ENCODE results near the gene GRIK3.

GRIK3 gene

GRCh38 chr1:36948147-36948546, 86.2 kb downstream of the GRIK3 start:
- POLR2A ChIA-PET = no interaction called here
- Histone ChIP-seq H3K36me3 (ENCODE audit: control insufficient read depth in 4 of 4, insufficient read depth in 4 of 4, low read length in 3 of 4) (no peaks in the 10 kb centered on the region), H3K4me3 (ENCODE audit: control insufficient read depth in 1 of 7, extremely low read depth in 1 of 7, insufficient read depth in 4 of 7, low read depth in 2 of 7, low read length in 6 of 7) (no peak overlapping the region), H3K9me3 (ENCODE audit: control extremely low read depth in 1 of 5, control insufficient read depth in 4 of 5, insufficient read depth in 2 of 5, low read depth in 1 of 5, low read length in 4 of 5) (no peaks in the 10 kb centered on the region), H3K4me1 (ENCODE audit: control extremely low read depth in 1 of 4, control insufficient read depth in 4 of 4, insufficient read depth in 4 of 4, low read length in 3 of 4) (no peaks in the 10 kb centered on the region), H3K27me3 (replicated peaks in 2 of 5; ENCODE audit: control insufficient read depth in 4 of 5, insufficient read depth in 5 of 5, low read length in 4 of 5) (peaks cover 0 to 28% (median 3%) of the 10 kb centered on the region in 5 experiments), H3K27ac (ENCODE audit: insufficient read depth in 1 of 2, low read depth in 1 of 2, low read length in 2 of 2, poor library complexity in 1 of 2, severe bottlenecking in 2 of 2) (no peak overlapping the region)
- DNase-seq = no peak
- CTCF ChIA-PET = no interaction called here
- 55% methylated on average over 1 of the region's 2 CpGs for WGBS (ENCODE audit: insufficient coverage)

- 15% methylated on average over 2 of the region's 2 CpGs for WGBS (ENCODE audit: insufficient coverage)
- no peaks in the 10 kb centered on the region for H3K9me3 ChIP-seq (ENCODE audit: control extremely low read depth in 1 of 5, control insufficient read depth in 4 of 5, insufficient read depth in 2 of 5, low read depth in 1 of 5, low read length in 4 of 5)
- H3K4me3 ChIP-seq (ENCODE audit: control insufficient read depth in 1 of 7, extremely low read depth in 1 of 7, insufficient read depth in 4 of 7, low read depth in 2 of 7, low read length in 6 of 7) = no peak overlapping the region
- no peaks in the 10 kb centered on the region for H3K36me3 ChIP-seq (ENCODE audit: control insufficient read depth in 4 of 4, insufficient read depth in 4 of 4, low read length in 3 of 4)
- ChIA-PET CTCF (no interaction called here), POLR2A (no interaction called here)
- peaks cover 0 to 31% (median 5%) of the 10 kb centered on the region in 5 experiments for H3K27me3 ChIP-seq (replicated peaks in 2 of 5; ENCODE audit: control insufficient read depth in 4 of 5, insufficient read depth in 5 of 5, low read length in 4 of 5)
- H3K27ac ChIP-seq (ENCODE audit: insufficient read depth in 1 of 2, low read depth in 1 of 2, low read length in 2 of 2, poor library complexity in 1 of 2, severe bottlenecking in 2 of 2) = no peak overlapping the region
- DNase-seq = no peak
- H3K4me1 ChIP-seq (ENCODE audit: control extremely low read depth in 1 of 4, control insufficient read depth in 4 of 4, insufficient read depth in 4 of 4, low read length in 3 of 4) = no peaks in the 10 kb centered on the region
Measured at GRCh38 chr1:36947384-36947783, 86.9 kb downstream of the GRIK3 start.

GRCh38 chr1:36944883-36945282, 89.4 kb downstream of the GRIK3 start:
- no peak for DNase-seq
- Histone ChIP-seq H3K27me3 (replicated peaks in 2 of 5; ENCODE audit: control insufficient read depth in 4 of 5, insufficient read depth in 5 of 5, low read length in 4 of 5) (peaks cover 0 to 41% (median 2%) of the 10 kb centered on the region in 5 experiments), H3K9me3 (ENCODE audit: control extremely low read depth in 1 of 5, control insufficient read depth in 4 of 5, insufficient read depth in 2 of 5, low read depth in 1 of 5, low read length in 4 of 5) (no peaks in the 10 kb centered on the region), H3K36me3 (ENCODE audit: control insufficient read depth in 4 of 4, insufficient read depth in 4 of 4, low read length in 3 of 4) (no peaks in the 10 kb centered on the region), H3K4me3 (ENCODE audit: control insufficient read depth in 1 of 7, extremely low read depth in 1 of 7, insufficient read depth in 4 of 7, low read depth in 2 of 7, low read length in 6 of 7) (no peak overlapping the region), H3K4me1 (ENCODE audit: control extremely low read depth in 1 of 4, control insufficient read depth in 4 of 4, insufficient read depth in 4 of 4, low read length in 3 of 4) (no peaks in the 10 kb centered on the region), H3K27ac (ENCODE audit: insufficient read depth in 1 of 2, low read depth in 1 of 2, low read length in 2 of 2, poor library complexity in 1 of 2, severe bottlenecking in 2 of 2) (no peak overlapping the region)
- ChIA-PET CTCF (no interaction called here), POLR2A (no interaction called here)
- 94% methylated on average over 7 of the region's 7 CpGs for WGBS (ENCODE audit: insufficient coverage)

- H3K4me3 ChIP-seq (ENCODE audit: control insufficient read depth in 1 of 7, extremely low read depth in 1 of 7, insufficient read depth in 4 of 7, low read depth in 2 of 7, low read length in 6 of 7) = no peak overlapping the region
- no peaks in the 10 kb centered on the region for H3K36me3 ChIP-seq (ENCODE audit: control insufficient read depth in 4 of 4, insufficient read depth in 4 of 4, low read length in 3 of 4)
- no peaks in the 10 kb centered on the region for H3K4me1 ChIP-seq (ENCODE audit: control extremely low read depth in 1 of 4, control insufficient read depth in 4 of 4, insufficient read depth in 4 of 4, low read length in 3 of 4)
- peaks cover 0 to 59% (median 5%) of the 10 kb centered on the region in 5 experiments for H3K27me3 ChIP-seq (replicated peaks in 2 of 5; ENCODE audit: control insufficient read depth in 4 of 5, insufficient read depth in 5 of 5, low read length in 4 of 5)
- H3K27ac ChIP-seq (ENCODE audit: insufficient read depth in 1 of 2, low read depth in 1 of 2, low read length in 2 of 2, poor library complexity in 1 of 2, severe bottlenecking in 2 of 2) = no peak overlapping the region
- H3K9me3 ChIP-seq (ENCODE audit: control extremely low read depth in 1 of 5, control insufficient read depth in 4 of 5, insufficient read depth in 2 of 5, low read depth in 1 of 5, low read length in 4 of 5) = no peaks in the 10 kb centered on the region
- WGBS (ENCODE audit: insufficient coverage) = 54% methylated on average over 12 of the region's 12 CpGs
- POLR2A ChIA-PET = no interaction called here
- no peak for DNase-seq
- CTCF ChIA-PET = no interaction called here
Measured at GRCh38 chr1:36942148-36942547, 92.2 kb downstream of the GRIK3 start.

GRCh38 chr1:36941316-36941978, 92.9 kb downstream of the GRIK3 start:
- no peak for DNase-seq
- Histone ChIP-seq H3K27me3 (replicated peaks in 2 of 5; ENCODE audit: control insufficient read depth in 4 of 5, insufficient read depth in 5 of 5, low read length in 4 of 5) (peaks cover 0 to 61% (median 5%) of the 10 kb centered on the region in 5 experiments), H3K4me3 (ENCODE audit: control insufficient read depth in 1 of 7, extremely low read depth in 1 of 7, insufficient read depth in 4 of 7, low read depth in 2 of 7, low read length in 6 of 7) (no peak overlapping the region), H3K4me1 (ENCODE audit: control extremely low read depth in 1 of 4, control insufficient read depth in 4 of 4, insufficient read depth in 4 of 4, low read length in 3 of 4) (no peaks in the 10 kb centered on the region), H3K27ac (ENCODE audit: insufficient read depth in 1 of 2, low read depth in 1 of 2, low read length in 2 of 2, poor library complexity in 1 of 2, severe bottlenecking in 2 of 2) (no peak overlapping the region), H3K9me3 (ENCODE audit: control extremely low read depth in 1 of 5, control insufficient read depth in 4 of 5, insufficient read depth in 2 of 5, low read depth in 1 of 5, low read length in 4 of 5) (no peaks in the 10 kb centered on the region), H3K36me3 (ENCODE audit: control insufficient read depth in 4 of 4, insufficient read depth in 4 of 4, low read length in 3 of 4) (no peaks in the 10 kb centered on the region)
- 44% methylated on average over 4 of the region's 8 CpGs for WGBS (ENCODE audit: insufficient coverage)
- ChIA-PET POLR2A (no interaction called here), CTCF (no interaction called here)

GRCh38 chr1:36938819-36939218, 95.5 kb downstream of the GRIK3 start:
- ChIA-PET POLR2A (no interaction called here), CTCF (no interaction called here)
- no peak for DNase-seq
- Histone ChIP-seq H3K27me3 (replicated peaks in 2 of 5; ENCODE audit: control insufficient read depth in 4 of 5, insufficient read depth in 5 of 5, low read length in 4 of 5) (peaks cover 0 to 66% (median 5%) of the 10 kb centered on the region in 5 experiments), H3K27ac (ENCODE audit: insufficient read depth in 1 of 2, low read depth in 1 of 2, low read length in 2 of 2, poor library complexity in 1 of 2, severe bottlenecking in 2 of 2) (no peak overlapping the region), H3K4me1 (ENCODE audit: control extremely low read depth in 1 of 4, control insufficient read depth in 4 of 4, insufficient read depth in 4 of 4, low read length in 3 of 4) (no peaks in the 10 kb centered on the region), H3K4me3 (ENCODE audit: control insufficient read depth in 1 of 7, extremely low read depth in 1 of 7, insufficient read depth in 4 of 7, low read depth in 2 of 7, low read length in 6 of 7) (no peak overlapping the region), H3K36me3 (ENCODE audit: control insufficient read depth in 4 of 4, insufficient read depth in 4 of 4, low read length in 3 of 4) (no peaks in the 10 kb centered on the region), H3K9me3 (ENCODE audit: control extremely low read depth in 1 of 5, control insufficient read depth in 4 of 5, insufficient read depth in 2 of 5, low read depth in 1 of 5, low read length in 4 of 5) (no peaks in the 10 kb centered on the region)
- WGBS (ENCODE audit: insufficient coverage) = 83% methylated on average over 6 of the region's 7 CpGs

- H3K27me3 ChIP-seq (replicated peaks in 2 of 5; ENCODE audit: control insufficient read depth in 4 of 5, insufficient read depth in 5 of 5, low read length in 4 of 5) = peaks cover 0 to 66% (median 5%) of the 10 kb centered on the region in 5 experiments
- no peak overlapping the region for H3K4me3 ChIP-seq (ENCODE audit: control insufficient read depth in 1 of 7, extremely low read depth in 1 of 7, insufficient read depth in 4 of 7, low read depth in 2 of 7, low read length in 6 of 7)
- H3K9me3 ChIP-seq (ENCODE audit: control extremely low read depth in 1 of 5, control insufficient read depth in 4 of 5, insufficient read depth in 2 of 5, low read depth in 1 of 5, low read length in 4 of 5) = no peaks in the 10 kb centered on the region
- no peak overlapping the region for H3K27ac ChIP-seq (ENCODE audit: insufficient read depth in 1 of 2, low read depth in 1 of 2, low read length in 2 of 2, poor library complexity in 1 of 2, severe bottlenecking in 2 of 2)
- H3K36me3 ChIP-seq (ENCODE audit: control insufficient read depth in 4 of 4, insufficient read depth in 4 of 4, low read length in 3 of 4) = no peaks in the 10 kb centered on the region
- no peak for DNase-seq
- ChIA-PET POLR2A (no interaction called here), CTCF (no interaction called here)
- 96% methylated on average over 3 of the region's 6 CpGs for WGBS (ENCODE audit: insufficient coverage)
- H3K4me1 ChIP-seq (ENCODE audit: control extremely low read depth in 1 of 4, control insufficient read depth in 4 of 4, insufficient read depth in 4 of 4, low read length in 3 of 4) = no peaks in the 10 kb centered on the region
Measured at GRCh38 chr1:36937371-36937770, 96.9 kb downstream of the GRIK3 start.

All from common myeloid progenitor, CD34-positive (primary cell).